Osteoblast (primary cell): ENCODE results near the gene ARMH1. TPM values are rescaled to one million over a fixed set of nuclear protein-coding genes. Genes with fewer than 3 reads are reported as not detected.
"Not testable (repeated sequence)": the region's sequence is repeated elsewhere in the genome, so short reads cannot be mapped to it uniquely, and the experiment has no call there.

ENCODE experiments used
- DNase-seq: peaks from one replicate; pipeline ENCODE4 v3.0.0; 2011; ENCODE audit warnings: low spot score, mixed read lengths; ENCODE audit not compliant: insufficient read length; ENCODE audit errors: missing footprints
- H2AFZ ChIP-seq: 2 replicates; pipeline ENCODE4 v1.6.0; 2011; ENCODE audit warnings: mild to moderate bottlenecking, low read length
- H3K27ac ChIP-seq: 2 replicates; pipeline ENCODE4 v1.5.1; 2011; ENCODE audit warnings: mild to moderate bottlenecking, low read depth, low read length, moderate library complexity
- H3K27me3 ChIP-seq: 2 replicates; pipeline ENCODE4 v1.6.0; 2012; ENCODE audit warnings: mild to moderate bottlenecking, control low read depth, inconsistent platforms, low read length, moderate library complexity; ENCODE audit not compliant: insufficient read depth
- H3K36me3 ChIP-seq: 2 replicates; pipeline ENCODE4 v1.5.1; 2011; ENCODE audit warnings: mild to moderate bottlenecking, low read length, control low read depth, moderate library complexity; ENCODE audit not compliant: insufficient read depth
- H3K4me1 ChIP-seq: 2 replicates; pipeline ENCODE4 v1.5.1; 2011; ENCODE audit warnings: mild to moderate bottlenecking, low read length, control low read depth, moderate library complexity; ENCODE audit not compliant: insufficient read depth
- H3K4me2 ChIP-seq: 2 replicates; pipeline ENCODE4 v1.6.0; 2011; ENCODE audit warnings: mild to moderate bottlenecking, low read length; ENCODE audit not compliant: insufficient read depth
- H3K4me3 ChIP-seq: fragments of 200-600 bp; sonication (generic); 3 replicates; pipeline ENCODE4 v1.5.1; 2012; ENCODE audit warnings: mild to moderate bottlenecking, low read length, inconsistent platforms; ENCODE audit not compliant: insufficient read depth
- H3K79me2 ChIP-seq: 2 replicates; pipeline ENCODE4 v1.6.0; 2012; ENCODE audit warnings: mild to moderate bottlenecking, low read length, control low read depth, inconsistent platforms; ENCODE audit not compliant: insufficient read depth
- H3K9me3 ChIP-seq: 2 replicates; pipeline ENCODE4 v1.5.1; 2011; ENCODE audit warnings: low read depth, low read length, control low read depth
- H4K20me1 ChIP-seq: 2 replicates; pipeline ENCODE4 v1.6.0; 2012; ENCODE audit warnings: mild to moderate bottlenecking, low read length, control low read depth; ENCODE audit not compliant: insufficient read depth
- CTCF ChIP-seq: IDR thresholded peaks from 2 replicates; pipeline ENCODE4 v1.5.1; 2011; ENCODE audit warnings: mild to moderate bottlenecking, low read depth, low read length, moderate library complexity; ENCODE audit errors: extremely low read depth
- total RNA-seq: library from RNA; depleted of rRNA; stranded (reverse); fragments of >200 nt; gene quantifications from 2 replicates; pipeline ENCODE4 v1.2.3, GENCODE V29; 2012

The ARMH1 gene
- total RNA-seq, 1 donor = 4.3 TPM

DNA sequence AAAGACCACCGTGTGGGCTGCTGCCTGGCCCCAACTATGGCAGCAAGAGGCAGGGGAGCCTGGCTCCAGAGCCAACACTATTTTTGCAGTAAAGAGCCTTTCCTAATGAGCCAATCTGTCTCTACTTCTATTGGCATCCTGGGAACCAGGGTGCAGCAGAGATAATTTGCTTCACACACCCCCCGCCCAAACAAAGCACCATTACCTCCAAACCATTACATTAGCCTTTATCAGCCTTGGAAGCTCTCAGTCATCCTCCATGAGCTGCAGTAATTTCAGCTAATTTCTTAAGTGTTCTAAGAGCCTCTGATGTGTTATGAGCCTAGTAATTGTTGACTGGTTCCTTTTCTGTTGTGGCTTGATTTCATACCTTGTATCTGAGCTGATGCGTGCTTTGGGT, 21.6 kb downstream of the ARMH1 start:
- H3K4me2 ChIP-seq = no peak overlapping the region
- H3K9me3 ChIP-seq = no peaks in the 10 kb centered on the region
- TF ChIP-seq CTCF = no peak
- no peak overlapping the region for H3K27ac ChIP-seq
- H2AFZ ChIP-seq = no peak overlapping the region
- H3K27me3 ChIP-seq = no peaks in the 10 kb centered on the region
- no peak overlapping the region for H3K4me3 ChIP-seq
- no peaks in the 10 kb centered on the region for H3K4me1 ChIP-seq
- H4K20me1 ChIP-seq = no peaks in the 10 kb centered on the region
- H3K36me3 ChIP-seq = no peaks in the 10 kb centered on the region
- no peak for DNase-seq
- H3K79me2 ChIP-seq = no peaks in the 10 kb centered on the region

- Histone ChIP-seq H3K36me3 (no peaks in the 10 kb centered on the region), H2AFZ (no peak overlapping the region), H3K79me2 (no peaks in the 10 kb centered on the region), H4K20me1 (no peaks in the 10 kb centered on the region), H3K4me1 (no peaks in the 10 kb centered on the region), H3K9me3 (no peaks in the 10 kb centered on the region), H3K27me3 (no peaks in the 10 kb centered on the region), H3K27ac (no peak overlapping the region), H3K4me2 (no peak overlapping the region), H3K4me3 (no peak overlapping the region)
- TF ChIP-seq CTCF = no peak
- no peak for DNase-seq
These were observed 22.4 kb downstream of the ARMH1 start for GRCh38 chr1:44696789-44697345.

GRCh38 chr1:44698138-44698537, 23.6 kb downstream of the ARMH1 start:
- no peak for DNase-seq
- Histone ChIP-seq H3K79me2 (no peaks in the 10 kb centered on the region), H3K27me3 (no peaks in the 10 kb centered on the region), H3K9me3 (no peaks in the 10 kb centered on the region), H3K36me3 (no peaks in the 10 kb centered on the region), H3K4me1 (no peaks in the 10 kb centered on the region), H4K20me1 (no peaks in the 10 kb centered on the region), H2AFZ (no peak overlapping the region), H3K27ac (no peak overlapping the region), H3K4me2 (no peak overlapping the region), H3K4me3 (no peak overlapping the region)
- TF ChIP-seq CTCF = no peak

DNA sequence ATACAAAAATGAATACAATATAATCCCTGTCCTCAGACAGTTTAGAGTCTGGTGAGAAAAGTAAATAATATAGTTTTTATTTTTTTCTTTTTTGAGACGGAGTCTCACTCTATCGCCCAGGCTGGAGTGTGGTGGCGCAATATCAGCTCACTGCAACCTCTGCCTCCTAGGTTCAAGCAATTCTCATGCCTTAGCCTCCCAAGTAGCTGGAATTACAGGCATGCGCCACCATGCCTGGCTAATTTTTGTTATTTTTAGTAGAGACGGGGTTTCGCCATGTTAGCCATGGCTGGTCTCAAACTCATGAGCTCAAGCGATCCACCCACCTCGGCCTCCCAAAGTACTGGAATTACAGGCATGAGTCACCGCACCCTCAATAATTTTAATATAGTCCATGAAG, 24.9 kb downstream of the ARMH1 start:
- H3K4me2 ChIP-seq, H3K27ac ChIP-seq, H3K4me1 ChIP-seq, H3K9me3 ChIP-seq, H3K27me3 ChIP-seq, DNase-seq, H3K79me2 ChIP-seq, H3K4me3 ChIP-seq, H3K36me3 ChIP-seq, H2AFZ ChIP-seq, H4K20me1 ChIP-seq: not testable (repeated sequence)

DNA sequence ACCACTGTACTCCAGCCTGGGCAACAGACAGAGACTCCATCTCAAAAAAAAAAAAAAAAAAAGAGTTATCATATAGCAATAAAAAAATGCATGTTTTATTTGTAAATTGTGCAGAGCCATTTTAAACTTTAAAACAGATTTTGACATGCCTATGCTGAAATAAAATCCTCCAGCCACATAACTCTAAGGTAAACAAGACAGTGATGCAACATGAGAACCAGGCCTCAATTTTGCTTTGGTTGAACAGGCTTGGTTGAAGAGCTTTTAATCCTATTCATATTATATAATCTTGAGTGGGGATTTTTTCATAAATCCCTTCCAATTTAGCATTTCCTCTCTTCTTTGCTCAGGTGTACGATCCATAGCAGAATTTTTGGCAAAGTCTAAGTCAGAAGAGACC, 26.1 kb downstream of the ARMH1 start:
- H3K27me3 ChIP-seq = no peaks in the 10 kb centered on the region
- TF ChIP-seq CTCF = no peak
- H2AFZ ChIP-seq = no peak overlapping the region
- H3K4me1 ChIP-seq = no peaks in the 10 kb centered on the region
- no peak overlapping the region for H3K4me2 ChIP-seq
- no peaks in the 10 kb centered on the region for H3K9me3 ChIP-seq
- H3K36me3 ChIP-seq = no peaks in the 10 kb centered on the region
- H3K4me3 ChIP-seq = no peak overlapping the region
- no peak overlapping the region for H3K27ac ChIP-seq
- no peaks in the 10 kb centered on the region for H3K79me2 ChIP-seq
- no peaks in the 10 kb centered on the region for H4K20me1 ChIP-seq
- no peak for DNase-seq
